RPMI7951 (cell line): Measurements from ENCODE around the gene CEACAM8. TPM values are rescaled to one million over a fixed set of nuclear protein-coding genes. Genes with fewer than 3 reads are reported as not detected.
A peak's percentile ranks its signal among the peaks of the same experiment; 100 is the strongest.
"Not testable (repeated sequence)": the region's sequence is repeated elsewhere in the genome, so short reads cannot be mapped to it uniquely, and the experiment has no call there.

ENCODE experiments used
- DNase-seq: peaks from one replicate; pipeline ENCODE4 v3.0.0-alpha.2; 2012; ENCODE audit warnings: low read depth
- total RNA-seq: library from RNA; depleted of rRNA; stranded (reverse); fragments of >200 nt; shearing (Covaris generic); gene quantifications from 2 replicates; pipeline ENCODE4 v1.2.3, GENCODE V29; 2014; rRNA removed

Gene CEACAM8
- total RNA-seq = not detected in 2 replicates

DNA sequence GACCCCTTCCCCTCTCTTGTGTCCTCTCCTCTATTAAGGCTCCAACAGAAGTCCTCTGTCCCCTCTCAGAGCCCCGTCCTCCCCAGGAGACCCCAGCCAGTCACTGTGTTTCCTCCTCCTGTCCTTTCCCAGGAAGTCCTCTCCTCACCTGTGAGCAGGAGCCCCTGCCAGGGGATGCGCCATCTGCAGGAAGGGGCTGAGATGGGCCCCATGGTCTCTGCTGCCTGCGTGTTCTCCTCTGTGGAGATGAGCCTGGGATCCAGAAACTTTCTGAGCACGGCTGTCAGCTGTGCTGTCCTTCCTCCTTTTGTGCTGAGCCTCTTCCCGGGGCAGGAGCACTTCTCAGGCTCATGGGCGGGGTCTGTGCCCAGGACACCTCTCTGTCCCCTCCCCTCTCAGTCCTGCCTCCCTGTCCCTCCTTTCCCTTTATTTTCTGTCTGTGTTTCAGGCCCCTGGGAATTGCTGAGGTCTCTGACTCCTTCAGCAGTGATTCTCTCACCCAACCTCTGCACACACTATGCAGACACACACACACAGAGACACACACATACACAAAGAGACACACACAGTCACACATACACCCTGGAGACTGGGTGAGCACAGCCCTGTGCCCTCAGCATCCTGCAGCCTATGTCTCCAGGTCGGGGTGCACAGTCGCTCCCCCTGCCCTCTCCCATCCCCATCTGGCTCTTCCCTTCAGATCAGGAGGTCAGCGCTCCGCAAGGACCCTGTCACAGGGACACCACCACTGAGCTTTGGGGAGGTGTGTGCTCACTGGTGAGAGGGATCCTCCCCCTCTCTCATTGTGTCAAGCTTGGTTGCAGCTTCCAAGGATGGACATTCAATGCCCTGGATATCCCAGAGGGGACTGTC, at the start of gene CEACAM8:
Gene CEACAM8 (minus strand): TSS at position 308 of the 873 bp plus-strand sequence. CDS start 96 bp downstream, at position 212.
- no peak for DNase-seq

DNA sequence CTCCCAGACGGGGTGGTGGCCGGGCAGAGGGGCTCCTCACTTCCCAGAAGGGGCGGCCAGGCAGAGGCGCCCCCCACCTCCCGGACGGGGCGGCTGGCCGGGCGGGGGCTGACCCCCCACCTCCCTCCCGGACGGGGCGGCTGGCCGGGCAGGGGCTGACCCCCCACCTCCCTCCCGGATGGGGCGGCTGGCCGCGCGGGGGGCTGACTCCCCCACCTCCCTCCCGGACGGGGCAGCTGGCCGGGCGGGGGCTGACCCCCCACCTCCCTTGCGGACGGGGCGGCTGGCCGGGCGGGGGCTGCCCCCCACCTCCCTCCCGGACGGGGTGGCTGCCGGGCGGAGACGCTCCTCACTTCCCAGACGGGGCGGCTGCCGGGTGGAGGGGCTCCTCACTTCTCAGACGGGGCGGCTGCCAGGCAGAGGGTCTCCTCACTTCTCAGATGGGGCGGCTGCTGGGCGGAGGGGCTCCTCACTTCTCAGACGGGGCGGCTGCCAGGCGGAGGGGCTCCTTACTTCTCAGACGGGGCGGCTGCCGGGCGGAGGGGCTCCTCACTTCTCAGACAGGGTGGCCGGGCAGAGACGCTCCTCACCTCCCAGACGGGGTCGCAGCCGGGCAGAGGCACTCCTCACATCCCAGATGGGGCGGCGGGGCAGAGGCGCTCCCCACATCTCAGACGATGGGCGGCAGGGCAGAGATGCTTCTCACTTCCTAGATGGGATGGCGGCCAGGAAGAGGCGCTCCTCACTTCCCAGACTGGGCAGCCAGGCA, 44.8 kb upstream of the CEACAM8 start:
- DNase-seq = not testable (repeated sequence)

DNA sequence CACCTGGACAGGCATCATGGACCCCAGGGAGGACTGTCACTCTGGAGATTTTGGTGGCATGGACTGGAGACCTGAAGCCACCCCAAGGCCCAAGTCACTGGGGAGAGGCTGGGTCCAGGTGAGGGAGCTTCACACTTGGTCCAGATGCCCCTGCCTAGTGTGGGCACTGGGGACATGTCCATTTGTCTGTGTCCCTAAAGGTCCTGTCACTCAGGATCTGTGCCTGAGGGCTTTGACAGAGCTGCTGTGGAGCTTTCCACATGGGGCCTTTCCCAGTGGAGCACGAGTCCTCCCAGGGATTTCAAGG, 40.5 kb upstream of the CEACAM8 start:
- no peak for DNase-seq

DNA sequence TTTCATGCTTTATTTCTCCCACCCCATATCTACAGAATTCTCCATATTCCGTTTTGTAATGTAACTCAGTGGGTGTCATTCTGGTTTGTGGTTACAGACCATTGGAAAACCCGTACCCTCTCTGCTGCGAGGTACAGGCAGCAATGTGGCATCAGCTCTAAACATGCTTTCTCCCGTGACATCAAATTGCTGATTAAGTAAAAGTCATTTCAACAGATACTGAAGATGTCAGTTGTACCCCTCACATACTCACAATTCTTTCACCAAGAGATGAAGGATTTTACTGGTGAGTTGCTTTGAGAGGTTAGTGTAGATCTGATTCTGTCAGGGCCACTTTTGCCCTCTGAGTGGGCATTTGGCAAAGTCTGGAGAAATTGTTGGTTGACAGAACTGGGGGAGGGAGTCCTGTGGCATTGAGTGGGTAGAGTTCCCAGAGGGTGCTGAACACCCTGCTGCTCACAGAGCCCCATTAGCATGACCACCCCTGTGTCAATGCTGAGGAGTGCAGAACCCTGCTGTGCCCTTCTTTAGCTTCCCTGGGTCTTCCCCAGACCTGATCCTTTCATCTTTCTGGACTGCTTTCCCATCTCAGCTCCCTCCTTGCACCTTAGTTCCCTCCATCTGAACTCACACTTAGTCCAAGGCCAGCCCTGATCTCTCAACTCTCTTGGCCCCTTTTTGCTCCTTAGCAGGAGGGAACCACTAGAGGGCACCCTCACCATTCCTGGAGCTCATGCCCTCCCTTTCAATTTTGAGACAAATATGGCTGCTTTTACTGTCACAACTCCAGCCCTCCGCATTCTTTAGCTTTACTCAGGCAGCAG, 39.9 kb upstream of the CEACAM8 start:
- DNase-seq = peak; percentile 41

DNA sequence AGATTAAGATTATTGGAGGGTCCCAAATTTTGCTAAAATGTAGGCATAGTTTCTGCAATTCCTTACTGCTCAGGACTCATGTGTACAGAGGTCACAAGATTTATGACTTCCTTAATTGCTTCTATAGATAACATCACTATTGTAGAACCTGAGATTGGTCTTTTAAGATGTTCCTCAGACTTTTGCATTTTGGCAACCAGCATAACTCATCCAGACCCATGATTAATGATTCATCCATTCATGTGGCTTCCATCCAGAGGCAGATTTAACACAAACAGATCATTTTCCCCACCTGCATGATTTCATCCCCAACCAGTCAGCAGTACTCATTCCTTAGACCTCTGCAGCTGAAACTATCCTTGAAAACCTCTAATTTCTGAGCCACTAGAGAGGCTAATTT, 34.5 kb upstream of the CEACAM8 start:
- peak; percentile 30 for DNase-seq

DNA sequence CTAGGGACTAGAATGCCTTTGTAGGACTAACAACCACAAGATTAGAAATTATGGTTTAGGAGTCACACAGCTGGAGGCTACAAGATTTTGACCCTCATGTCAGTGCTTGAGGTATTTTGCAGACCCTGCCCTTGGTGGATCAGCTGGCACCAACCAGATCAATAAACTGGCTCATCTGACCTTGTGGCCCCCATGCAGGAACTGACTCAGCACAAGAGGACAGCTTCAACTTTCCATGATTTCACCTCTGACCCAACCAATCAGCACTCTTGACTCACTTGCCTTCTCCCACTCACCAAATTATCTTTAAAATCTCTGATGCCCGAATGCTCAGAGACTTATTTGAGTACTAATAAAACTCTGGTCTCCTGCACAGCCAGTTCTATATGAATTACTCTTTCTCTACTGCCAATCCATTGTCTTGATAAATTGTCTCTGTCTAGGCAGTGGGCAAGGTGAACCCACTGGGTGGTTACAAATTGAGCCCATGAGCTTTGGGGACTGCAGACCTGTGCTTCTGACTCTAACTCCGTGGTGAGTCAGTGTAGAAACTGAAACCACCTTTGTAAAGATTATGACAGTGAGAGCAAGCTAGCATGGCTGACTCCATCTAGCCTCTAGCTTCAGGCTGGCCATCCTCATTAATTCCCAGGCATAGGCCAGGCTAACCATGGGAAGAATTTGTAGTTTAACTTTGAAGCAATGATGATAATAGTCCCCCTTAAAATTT, 33.9 kb upstream of the CEACAM8 start:
- peak; percentile 48 for DNase-seq

DNA sequence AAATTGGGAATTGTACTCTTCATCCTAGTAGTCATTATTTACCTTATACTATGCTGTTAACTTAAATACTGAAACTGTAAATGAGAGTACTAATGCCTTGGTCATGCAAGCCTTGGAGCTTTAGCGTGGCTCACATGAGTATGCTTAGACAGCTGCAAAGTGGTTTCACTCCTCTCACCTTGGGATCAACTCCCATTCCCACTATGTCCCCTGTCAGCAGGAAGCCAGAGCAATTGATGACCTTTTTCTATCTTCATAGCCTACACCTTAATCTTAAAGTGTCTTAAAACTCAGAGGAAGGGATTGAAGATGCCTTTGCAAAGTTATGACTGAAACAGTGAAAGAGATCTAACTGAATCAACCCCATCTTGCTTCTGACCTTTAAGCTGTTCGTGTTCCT, 33.2 kb upstream of the CEACAM8 start:
- DNase-seq = no peak

DNA sequence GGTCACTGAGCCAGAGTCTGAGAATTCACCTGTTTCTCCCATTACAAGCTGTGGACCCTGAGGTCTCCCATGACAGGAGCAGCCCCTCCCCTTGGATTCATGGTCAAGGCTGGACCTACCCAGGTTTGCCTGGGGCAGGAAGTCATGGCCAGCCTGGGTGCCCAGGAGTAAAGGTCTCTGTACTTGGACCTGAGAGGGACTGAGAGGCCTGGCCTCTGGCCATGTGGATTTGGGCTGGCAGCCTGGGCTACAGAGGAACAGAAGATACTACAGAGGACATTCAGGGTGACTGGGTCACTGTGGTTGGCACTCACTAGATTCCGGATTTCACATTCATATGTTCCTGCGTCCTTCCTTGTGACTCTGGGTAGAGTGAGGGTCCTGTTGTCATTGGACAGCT, 31.5 kb upstream of the CEACAM8 start:
- no peak for DNase-seq

DNA sequence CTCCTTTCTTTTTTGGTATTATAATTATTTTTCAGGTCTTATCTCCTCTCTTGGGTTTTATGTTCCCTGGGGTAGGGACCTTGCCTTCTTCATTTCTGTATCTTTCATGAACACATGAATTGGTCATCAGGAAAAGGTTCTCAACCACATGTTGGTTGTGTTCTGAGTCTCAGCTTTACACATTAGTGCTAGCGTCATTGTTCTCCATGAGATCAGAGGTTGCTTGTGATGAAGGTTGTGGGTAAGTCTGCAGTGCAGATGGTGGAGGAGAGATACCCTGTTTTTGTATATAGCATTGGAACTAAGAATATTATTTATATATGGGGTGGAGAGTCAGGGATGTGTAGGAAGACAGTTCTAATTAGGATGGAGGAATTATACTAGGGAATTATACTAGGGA, 24.5 kb upstream of the CEACAM8 start:
- no peak for DNase-seq

DNA sequence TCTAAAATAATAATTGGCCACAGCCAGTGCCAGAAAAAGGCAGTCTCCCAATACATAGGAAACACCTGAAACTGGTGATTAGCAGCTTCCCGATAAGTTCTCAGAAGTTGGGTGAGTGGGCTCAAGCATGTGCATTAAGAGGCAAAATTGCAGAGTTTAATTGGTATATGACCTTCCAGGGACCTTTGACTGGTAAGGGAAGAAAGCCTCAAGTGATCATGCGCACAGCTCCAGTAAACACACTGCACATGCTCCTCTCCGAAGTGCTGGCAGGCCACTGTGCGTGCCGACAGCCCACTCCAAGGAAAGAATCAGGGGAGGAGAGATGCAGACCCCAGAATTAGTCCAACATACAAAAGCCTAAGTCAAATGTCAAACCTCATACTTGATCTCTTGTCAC, 18.9 kb upstream of the CEACAM8 start:
- DNase-seq = no peak

DNA sequence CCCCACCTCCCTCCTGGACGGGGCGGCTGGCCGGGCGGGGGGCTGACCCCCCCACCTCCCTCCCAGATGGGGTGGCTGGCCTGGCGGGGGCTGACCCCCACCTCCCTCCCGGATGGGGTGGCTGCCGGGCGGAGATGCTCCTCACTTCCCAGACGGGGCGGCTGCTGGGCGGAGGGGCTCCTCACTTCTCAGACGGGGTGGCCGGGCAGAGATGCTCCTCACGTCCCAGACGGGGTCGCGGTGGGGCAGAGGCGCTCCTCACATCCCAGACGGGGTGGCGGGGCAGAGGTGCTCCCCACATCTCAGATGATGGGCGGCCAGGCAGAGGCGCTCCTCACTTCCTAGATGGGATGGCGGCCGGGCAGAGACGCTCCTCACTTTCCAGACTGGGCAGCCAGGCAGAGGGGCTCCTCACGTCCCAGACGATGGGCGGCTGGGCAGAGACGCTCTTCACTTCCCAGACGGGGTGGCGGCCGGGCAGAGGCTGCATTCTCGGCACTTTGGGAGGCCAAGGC, 15.7 kb upstream of the CEACAM8 start:
- DNase-seq = not testable (repeated sequence)

DNA sequence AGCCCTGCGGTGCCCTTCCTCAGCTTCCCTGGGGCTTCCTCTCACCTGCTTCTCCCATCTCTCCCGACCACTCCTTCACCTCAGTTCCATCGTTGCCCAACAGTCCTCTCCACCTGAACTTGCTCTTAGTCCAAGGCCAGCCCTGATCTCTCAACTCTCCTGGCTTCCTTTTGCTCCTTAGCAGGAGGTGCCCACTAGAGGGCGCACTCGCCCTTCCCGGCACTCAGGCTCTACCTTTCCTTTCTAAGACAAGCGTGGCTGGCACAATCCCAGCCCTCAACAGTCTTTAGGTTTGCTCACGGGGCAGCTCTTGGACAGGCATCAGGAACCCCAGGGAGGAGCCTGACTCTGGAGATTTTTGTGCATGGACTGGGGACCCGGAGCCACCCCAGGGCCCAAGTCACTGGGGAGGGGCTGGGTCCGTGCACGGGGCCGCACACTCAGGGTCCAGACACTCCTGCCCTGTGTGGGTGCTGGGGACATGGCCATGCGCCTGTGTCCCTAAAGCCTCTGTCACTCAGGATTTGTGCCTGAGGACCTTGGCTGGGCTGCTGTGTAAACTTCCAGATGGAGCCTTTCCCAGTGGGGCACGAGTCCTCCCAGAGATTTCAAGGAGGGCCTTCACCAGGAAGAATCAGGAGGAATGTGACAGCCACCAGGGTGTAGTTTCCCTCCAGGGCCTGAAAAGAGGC, 12.1 kb upstream of the CEACAM8 start:
- DNase-seq = peak; percentile 54

DNA sequence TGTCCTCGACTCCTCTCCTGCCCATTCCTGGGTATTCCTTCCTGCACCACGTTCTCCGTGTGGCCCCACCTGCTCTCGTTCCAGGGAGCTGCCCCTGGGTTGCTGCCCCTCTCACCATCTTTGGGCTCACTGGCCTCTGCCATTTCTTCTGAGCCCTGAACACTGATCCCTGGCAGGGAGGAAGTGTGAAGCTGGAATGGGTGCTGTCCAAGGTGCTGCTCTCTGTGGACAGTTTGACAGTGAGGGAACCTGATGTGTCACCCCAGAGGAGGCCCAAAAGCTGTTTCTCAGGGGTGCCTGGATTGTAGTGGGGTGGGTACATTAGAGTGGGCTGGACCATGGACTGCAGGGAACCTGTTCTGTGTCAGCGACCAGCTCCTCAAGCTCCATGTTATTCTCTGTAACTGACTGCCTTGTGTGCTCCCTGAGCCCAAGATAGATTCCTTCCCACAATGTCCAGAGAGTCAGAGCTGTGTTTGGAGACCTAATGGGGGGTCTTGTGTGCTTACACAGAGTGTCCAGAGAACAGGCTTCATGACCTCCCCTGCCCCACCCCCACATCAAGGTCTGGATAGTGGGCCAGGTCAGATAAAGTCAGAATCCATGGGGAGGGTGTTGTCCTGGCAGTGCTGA, 7.2 kb upstream of the CEACAM8 start:
- DNase-seq = peak; percentile 46

DNA sequence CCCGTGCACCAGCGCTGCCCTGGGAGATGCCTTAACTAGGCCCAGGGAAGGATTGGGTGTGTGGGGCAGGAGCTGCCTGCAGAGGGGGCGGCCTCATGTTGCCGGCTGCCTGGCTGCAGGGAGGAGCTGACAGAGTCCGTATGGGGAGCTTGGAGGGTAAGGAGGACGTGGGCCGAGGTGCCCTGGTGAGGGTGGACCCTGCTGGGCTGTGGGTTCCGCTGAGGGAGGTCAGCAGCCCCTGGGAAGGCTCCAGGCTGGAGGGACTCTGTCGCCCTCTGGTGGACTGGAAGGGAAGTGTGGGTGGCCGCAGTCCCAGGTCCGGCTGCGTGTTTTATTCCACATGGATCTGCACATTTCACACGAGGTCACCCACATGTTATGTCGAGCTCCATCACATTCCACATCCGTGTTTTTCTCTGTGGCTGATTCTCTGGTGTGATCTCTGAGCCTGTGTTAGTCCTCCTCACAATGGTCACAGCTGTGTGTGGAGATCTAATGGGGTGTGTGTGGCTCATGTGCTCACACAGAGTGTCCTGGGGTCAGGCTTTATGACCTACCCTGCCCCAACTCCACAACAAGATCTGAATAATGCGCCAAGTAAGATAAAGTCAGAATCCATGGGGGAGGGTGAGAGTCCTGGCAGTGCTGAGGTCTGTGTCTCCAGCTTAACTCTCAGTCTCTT, 1.8 kb upstream of the CEACAM8 start:
- peak; percentile 8 for DNase-seq

DNA sequence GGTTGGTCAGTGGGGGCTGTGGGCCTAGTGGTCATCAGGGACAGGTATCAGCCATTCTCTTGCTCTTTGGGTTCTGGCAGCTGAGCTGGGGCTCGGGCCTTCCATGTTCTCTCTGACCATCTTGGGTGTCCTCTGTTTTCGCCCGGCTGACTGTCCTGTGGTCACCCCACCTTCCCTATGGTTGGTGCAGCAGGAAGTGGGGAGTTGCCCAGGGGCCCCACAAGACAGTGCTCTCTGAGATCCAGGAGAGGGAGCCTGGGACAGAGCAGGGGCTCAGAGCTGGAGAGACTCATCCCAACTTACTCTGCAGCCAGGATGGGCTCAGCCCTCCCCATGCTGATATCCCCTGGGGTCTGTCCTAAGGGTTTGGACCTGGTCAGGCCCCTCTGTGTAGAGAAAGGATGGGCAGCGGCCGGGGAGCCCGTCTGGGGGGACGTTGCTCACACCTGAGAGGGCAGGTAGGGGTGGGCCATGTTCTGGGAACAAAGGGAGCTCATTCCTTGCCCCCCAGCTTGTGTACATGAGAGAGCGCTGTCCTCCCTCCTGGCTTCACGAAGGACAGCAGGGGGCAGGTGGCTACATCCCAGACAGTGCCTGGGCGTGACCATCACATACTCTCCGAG, 937 bp upstream of the CEACAM8 start:
- DNase-seq = no peak

DNA sequence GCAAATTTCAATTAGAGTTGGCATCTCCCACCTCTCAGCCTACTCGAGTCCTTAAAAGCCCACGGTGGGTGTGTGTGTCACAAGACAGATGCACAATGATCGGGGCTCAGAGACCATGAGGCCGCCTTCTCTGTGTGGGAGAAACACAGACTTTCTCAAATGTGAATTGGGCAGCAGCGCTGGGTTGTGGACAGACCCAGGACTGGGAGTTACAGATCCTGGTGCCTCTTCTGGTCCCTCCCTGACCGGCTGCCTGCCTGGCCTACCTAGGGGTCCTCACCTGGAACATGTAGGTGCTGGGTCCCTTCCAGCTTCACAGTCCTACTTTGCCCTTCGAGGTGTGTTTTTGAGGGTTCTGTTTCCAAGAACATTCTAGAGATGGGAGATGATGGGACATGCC, 4.9 kb downstream of the CEACAM8 start:
- DNase-seq = no peak

DNA sequence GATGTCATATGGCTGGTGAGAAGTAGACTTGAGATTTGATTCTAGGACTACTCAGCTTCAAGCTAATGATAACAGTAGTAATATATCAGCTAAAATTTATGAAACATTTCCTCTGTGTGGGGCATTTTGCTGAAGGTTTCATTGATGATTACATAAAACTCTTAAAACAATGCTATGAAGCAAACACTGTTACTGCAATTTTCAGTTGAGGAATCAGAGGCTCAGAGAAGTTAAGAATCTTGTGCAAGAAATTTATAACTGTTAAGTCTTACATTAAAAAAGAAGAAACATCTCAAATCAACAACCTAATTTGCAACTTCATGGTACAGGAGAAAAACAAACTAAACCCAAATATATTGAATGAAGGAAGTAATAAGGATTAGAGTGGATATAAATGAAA, 10.3 kb downstream of the CEACAM8 start:
- no peak for DNase-seq

DNA sequence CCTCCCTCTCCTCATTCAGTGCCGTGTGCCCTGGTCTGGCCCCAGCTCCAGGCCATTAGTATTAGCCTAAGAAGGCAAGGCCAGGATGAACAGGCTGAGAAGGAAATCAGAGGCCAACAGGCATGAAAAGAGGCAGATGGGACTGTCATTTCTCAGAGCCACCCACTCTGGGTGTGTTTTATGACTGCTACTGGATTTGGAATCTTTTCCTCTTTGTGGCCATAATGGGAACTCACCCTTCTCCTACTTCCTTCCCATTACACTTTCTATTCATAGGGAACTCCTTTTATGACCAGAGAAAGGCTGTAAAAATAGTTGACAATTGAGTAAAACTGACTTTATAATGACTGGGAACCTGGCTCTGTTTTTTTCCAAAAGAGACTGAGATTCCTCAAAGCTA, 17.7 kb downstream of the CEACAM8 start:
- no peak for DNase-seq

DNA sequence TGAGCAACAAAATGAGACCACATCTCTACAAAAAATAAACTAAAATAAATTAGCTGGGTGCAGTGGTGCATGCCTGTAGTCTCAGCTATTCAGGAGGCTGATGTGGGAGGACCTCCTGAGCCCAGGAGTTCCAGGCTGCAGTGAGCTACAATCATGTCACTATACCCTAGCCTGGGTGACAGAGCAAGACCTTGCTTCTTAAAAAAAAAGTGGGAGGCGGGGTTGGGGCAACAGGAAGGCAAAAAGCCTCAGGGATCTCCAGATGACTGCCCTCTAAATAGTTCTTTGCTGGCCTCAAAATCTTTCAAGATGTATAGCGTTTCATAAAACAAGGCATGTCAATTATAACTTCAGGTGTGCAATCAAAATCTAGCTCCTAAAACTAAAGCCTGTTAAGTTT, 18.5 kb downstream of the CEACAM8 start:
- no peak for DNase-seq
